ENCODE measurements around the gene MAPRE2. TPM values are rescaled to one million over a fixed set of nuclear protein-coding genes. Genes with fewer than 3 reads are reported as not detected.
A peak's percentile ranks its signal among the peaks of the same experiment; 100 is the strongest.

The MAPRE2 gene
- polyA plus RNA-seq, 3 donors from 2014 or later: 134 to 265 (median 224) TPM

DNA sequence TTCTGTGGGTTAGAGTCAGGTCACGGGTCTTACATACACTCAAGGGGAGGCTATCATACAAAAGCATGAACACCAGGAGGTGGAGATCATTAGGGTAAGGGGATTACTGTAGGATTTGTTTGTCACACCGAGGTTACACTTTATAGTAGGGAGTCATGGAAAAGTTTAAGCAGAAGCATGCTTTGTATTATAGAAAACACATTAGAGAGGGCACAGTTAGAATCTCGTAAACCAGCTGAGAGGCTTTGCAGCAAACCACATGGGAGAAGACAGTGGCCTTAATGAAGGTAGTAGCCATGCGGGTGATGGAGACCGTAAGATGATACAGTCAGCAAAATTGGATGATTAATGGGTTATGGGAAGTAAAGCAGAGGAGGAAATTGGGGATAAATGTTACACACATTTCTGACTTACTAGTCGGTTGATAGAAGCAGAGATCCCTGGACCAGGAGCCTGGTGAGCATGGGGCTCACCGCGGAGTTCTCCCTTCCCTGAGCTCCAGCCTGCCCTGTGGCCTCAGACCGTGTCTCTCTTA is 75.6 kb downstream of the MAPRE2 start:
- Mint-ChIP-seq H3K27me3 (ENCODE audit: low read depth in 3 of 3) (peaks cover 0 to 1% (median 0%) of the 10 kb centered on the region in 3 donors), H3K27ac (peak overlapping the region; percentile 0 to 84 (median 69)), H3K4me1 (peaks cover 0 to 77% of the 10 kb centered on the region in 2 donors), H3K4me3 (peak overlapping the region; percentile 11 to 34 (median 21)), H3K36me3 (no peaks in the 10 kb centered on the region), H3K9me3 (no peaks in the 10 kb centered on the region)
- no peak for DNase-seq

DNA sequence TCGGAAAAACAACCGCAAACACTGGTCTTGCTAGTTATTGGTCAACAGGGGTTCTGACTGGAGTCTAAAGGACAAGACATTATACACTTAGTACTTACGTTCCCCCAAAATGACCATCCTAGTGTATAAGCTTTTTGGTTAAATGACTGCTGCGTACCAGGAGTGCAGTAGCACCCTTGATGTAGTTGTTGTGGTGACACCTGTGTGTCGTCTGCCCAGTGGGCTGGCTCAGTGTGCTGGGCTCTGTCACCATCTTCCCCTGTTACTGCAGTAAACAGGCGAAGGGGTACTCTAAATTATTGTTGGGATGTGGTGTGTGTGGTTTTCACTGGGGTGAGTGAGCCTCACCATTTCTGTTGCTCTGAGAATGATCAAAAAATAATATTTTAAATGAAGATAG is 76.2 kb downstream of the MAPRE2 start:
- Mint-ChIP-seq H3K9me3 (no peaks in the 10 kb centered on the region), H3K36me3 (no peaks in the 10 kb centered on the region), H3K27me3 (ENCODE audit: low read depth in 3 of 3) (peaks cover 0 to 1% (median 0%) of the 10 kb centered on the region in 3 donors), H3K27ac (peak overlapping the region; percentile 64 to 86 (median 76)), H3K4me1 (peaks cover 0 to 79% of the 10 kb centered on the region in 2 donors), H3K4me3 (peak overlapping the region in 4 of 5 donors; percentile 13 to 49 (median 41))
- no peak for DNase-seq

DNA sequence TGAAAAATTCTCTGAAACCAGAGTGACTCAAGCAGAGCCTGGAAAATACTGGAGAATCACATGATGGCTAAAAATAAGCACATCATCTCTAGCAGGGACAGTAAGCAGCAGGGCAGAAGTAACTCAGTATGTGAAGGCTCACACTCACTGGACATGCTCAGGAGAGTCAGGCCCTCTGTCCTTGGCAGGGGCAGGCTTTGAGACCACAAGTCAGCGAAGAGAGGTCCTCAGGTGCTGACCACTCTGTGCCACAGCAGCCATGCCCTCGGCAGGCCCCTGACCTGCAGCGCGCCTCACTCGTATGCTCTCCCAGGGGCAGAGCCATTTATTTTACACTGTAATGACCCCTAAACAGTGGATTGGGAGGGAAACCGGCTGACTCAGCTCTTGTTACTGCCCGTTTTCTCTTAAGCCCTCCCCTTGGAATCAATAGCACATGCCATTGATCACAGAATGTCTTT is 76.8 kb downstream of the MAPRE2 start:
- H3K27ac Mint-ChIP-seq: peak overlapping the region in 4 of 6 donors; percentile 35 to 71 (median 66)
- H3K4me3 Mint-ChIP-seq: no peak overlapping the region
- no peaks in the 10 kb centered on the region for H3K36me3 Mint-ChIP-seq
- no peak for DNase-seq
- H3K27me3 Mint-ChIP-seq (ENCODE audit: low read depth in 3 of 3): peaks cover 0 to 2% (median 0%) of the 10 kb centered on the region in 3 donors
- H3K9me3 Mint-ChIP-seq: no peaks in the 10 kb centered on the region
- H3K4me1 Mint-ChIP-seq: peaks cover 0 to 82% of the 10 kb centered on the region in 2 donors

DNA sequence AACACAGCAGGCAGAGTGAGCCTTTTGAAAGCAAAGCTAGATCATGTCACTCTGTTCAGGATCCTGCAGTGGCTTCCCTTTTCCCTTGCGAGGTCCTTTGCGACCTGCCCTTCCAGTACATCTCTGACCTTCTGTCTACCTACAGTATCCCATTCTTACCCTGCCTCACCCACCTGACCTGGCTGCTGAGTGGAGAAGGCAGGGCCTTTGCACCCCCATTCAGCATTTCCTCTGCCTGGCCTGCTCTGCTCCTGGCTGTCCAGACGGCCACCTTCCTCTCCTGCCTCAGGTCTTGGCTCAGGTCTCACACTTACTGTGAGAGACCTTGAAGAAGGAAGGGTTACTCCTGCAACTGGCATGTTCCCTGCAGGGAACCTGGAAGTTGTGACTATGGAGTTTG is 77.4 kb downstream of the MAPRE2 start:
- Mint-ChIP-seq H3K36me3 (no peaks in the 10 kb centered on the region), H3K4me3 (peak overlapping the region in 2 of 5 donors; percentile 28 to 39), H3K9me3 (no peaks in the 10 kb centered on the region), H3K27me3 (ENCODE audit: low read depth in 3 of 3) (peaks cover 0 to 3% (median 0%) of the 10 kb centered on the region in 3 donors), H3K27ac (peak overlapping the region; percentile 56 to 80 (median 67)), H3K4me1 (peaks cover 0 to 89% of the 10 kb centered on the region in 2 donors)
- no peak for DNase-seq

DNA sequence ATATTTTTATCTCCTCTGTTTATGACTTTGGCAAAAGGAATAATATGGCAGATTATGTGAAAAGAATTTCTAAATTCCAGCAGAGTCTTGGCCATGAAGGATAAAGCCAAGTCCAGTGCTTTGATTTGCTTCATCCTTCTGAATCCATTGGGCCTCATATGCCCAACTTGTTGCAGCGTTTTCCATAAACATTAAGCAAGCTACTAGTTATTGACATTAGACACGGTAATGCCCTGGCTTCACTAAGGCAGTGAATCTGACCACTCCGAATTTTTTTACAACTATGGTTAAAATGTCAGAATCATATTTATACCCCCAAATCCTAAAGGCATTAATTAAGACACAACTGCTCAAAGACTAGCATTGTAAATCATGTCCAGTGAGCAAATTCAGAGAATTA is 79.8 kb downstream of the MAPRE2 start:
- Mint-ChIP-seq H3K4me1 (peaks cover 0 to 86% of the 10 kb centered on the region in 2 donors), H3K4me3 (no peak overlapping the region), H3K9me3 (no peaks in the 10 kb centered on the region), H3K27ac (peak overlapping the region in 4 of 6 donors; percentile 57 to 79 (median 67)), H3K27me3 (ENCODE audit: low read depth in 3 of 3) (peaks cover 0 to 3% (median 0%) of the 10 kb centered on the region in 3 donors), H3K36me3 (peaks cover 0 to 4% (median 0%) of the 10 kb centered on the region in 3 donors)
- DNase-seq: no peak

DNA sequence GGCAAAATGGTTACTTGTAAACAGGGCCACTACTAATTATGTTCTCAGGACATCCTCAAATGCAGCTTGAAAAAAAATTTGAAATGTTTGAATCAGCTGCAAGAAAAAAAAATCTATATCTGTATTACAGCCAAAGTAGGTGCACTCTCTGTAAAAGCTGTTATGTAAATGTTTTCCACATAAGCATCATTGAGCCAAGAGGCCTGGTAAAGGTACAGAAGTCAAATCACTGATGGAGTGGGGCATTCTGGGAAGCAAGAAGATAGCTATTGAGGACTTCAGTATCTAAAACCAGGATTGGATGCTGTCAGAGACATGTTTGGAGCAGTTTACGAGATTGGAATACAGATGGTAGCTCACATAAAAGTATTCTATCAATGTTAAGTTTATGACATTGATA is 80.3 kb downstream of the MAPRE2 start:
- no peaks in the 10 kb centered on the region for H3K9me3 Mint-ChIP-seq
- no peak overlapping the region for H3K4me3 Mint-ChIP-seq
- peaks cover 0 to 4% (median 0%) of the 10 kb centered on the region in 3 donors for H3K36me3 Mint-ChIP-seq
- peak overlapping the region; percentile 38 to 88 (median 74) for H3K27ac Mint-ChIP-seq
- no peak for DNase-seq
- H3K27me3 Mint-ChIP-seq (ENCODE audit: low read depth in 3 of 3): peaks cover 0 to 3% (median 0%) of the 10 kb centered on the region in 3 donors
- H3K4me1 Mint-ChIP-seq: peaks cover 0 to 82% of the 10 kb centered on the region in 2 donors

DNA sequence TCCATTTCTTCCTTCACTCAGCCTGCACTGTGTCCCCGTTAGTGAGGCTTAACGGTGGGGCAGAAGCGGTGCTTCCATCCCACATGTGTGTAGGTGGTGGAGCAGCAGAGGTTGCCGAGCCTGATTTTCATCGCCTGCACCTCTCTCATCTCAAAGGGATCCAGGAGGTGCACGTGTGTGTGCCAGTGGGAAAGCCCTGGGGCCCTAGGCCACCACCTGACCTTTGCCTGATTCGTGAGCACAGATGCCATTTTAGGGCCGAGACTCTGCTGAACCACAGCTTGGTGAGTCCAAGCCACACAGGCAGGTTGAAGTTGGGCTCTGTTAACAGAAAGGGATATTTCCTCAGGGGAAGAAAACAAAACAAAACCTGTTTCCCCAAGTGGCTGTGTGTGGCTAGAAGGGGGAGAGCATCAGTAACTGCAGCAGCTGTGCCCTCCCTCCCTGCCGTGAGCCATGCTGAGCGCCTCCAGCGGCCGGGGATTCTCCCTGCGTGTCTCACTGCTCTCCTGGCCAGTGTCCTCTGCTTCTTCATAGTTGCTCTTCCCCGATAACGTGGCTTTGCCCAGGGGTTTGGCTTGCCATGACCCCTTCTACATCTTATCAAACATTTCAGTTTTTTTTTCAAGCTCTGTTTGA is 81.5 kb downstream of the MAPRE2 start:
- Mint-ChIP-seq H3K9me3 (no peaks in the 10 kb centered on the region), H3K36me3 (peaks cover 5 to 10% (median 6%) of the 10 kb centered on the region in 3 donors), H3K4me1 (peaks cover 0 to 70% of the 10 kb centered on the region in 2 donors), H3K27ac (peak overlapping the region; percentile 47 to 85 (median 80)), H3K4me3 (peak overlapping the region in 4 of 5 donors; percentile 18 to 39 (median 37)), H3K27me3 (ENCODE audit: low read depth in 3 of 3) (peaks cover 0 to 1% (median 0%) of the 10 kb centered on the region in 3 donors)
- peak in 1 of 3 donors; percentile 34 for DNase-seq

DNA sequence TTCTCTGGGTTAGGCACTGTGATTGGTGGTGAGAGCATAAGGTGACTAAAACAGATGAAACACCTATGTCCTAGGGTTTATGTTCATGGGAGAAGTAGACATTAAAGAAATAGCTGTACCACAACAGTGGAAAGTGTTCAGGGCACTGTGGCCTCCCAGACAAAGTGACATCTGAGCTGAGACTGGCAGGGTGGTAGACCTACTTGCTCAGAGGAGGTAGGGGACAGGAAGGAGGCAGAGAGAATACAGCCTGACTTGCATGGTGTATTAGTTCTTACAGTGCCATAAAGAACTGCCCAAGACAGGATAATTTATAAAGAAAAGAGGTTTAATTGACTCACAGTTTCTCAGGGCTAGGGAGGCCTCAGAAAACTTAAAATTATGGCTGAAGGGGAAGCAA is 82.6 kb downstream of the MAPRE2 start:
- peaks cover 0 to 3% (median under 1%) of the 10 kb centered on the region in 3 donors for H3K27me3 Mint-ChIP-seq (ENCODE audit: low read depth in 3 of 3)
- peaks cover 5 to 62% of the 10 kb centered on the region in 2 donors for H3K4me1 Mint-ChIP-seq
- peak overlapping the region in 1 of 5 donors; percentile 27 for H3K4me3 Mint-ChIP-seq
- H3K27ac Mint-ChIP-seq: peak overlapping the region; percentile 73 to 89 (median 79)
- H3K9me3 Mint-ChIP-seq: no peaks in the 10 kb centered on the region
- H3K36me3 Mint-ChIP-seq: peaks cover 9 to 18% (median 13%) of the 10 kb centered on the region in 3 donors
- DNase-seq: no peak

DNA sequence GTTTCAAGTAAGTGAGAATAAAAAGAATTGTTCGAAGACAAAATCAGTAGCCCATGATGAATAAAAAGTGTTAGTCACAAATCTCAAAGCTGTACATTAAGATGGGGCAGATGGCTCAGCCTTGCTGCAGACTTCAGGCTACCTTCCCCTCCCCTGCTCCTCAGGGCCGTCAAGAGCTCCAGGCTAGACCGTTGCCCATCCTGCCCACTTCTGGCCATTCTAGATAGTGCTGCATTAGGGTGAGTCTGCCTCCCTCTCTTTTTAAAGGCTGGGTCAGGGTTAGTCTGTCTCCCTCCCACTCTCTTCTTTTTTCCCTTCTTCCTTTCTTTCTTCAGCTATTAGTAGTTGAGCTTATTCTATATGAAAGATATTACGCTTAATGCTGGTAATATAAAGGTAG is 86.0 kb downstream of the MAPRE2 start:
- peaks cover 19 to 34% (median 19%) of the 10 kb centered on the region in 3 donors for H3K36me3 Mint-ChIP-seq
- H3K27me3 Mint-ChIP-seq (ENCODE audit: low read depth in 3 of 3): peaks cover 0 to 13% (median 5%) of the 10 kb centered on the region in 3 donors
- H3K4me3 Mint-ChIP-seq: no peak overlapping the region
- DNase-seq: no peak
- peaks cover 39 to 60% of the 10 kb centered on the region in 2 donors for H3K4me1 Mint-ChIP-seq
- no peaks in the 10 kb centered on the region for H3K9me3 Mint-ChIP-seq
- peak overlapping the region in 5 of 6 donors; percentile 30 to 64 (median 51) for H3K27ac Mint-ChIP-seq

DNA sequence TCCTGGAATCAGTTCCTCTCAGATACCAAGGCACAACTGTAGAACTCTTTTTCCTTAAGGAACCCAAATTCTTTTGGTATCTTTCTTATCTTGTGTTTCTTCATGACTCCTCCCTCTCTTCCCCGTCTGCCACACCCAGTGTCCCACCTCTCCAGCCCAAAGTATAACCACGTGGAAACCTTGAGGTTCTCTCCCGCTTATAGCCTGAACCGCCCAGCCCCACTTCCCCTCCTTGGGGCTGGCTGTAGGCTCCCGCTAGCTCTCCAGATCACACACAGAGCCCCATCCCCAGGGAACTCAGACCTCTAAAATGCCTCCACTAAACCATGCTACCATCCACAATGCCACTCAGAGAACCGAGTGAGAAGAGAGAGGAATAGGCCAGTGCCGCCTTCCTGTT is 87.5 kb downstream of the MAPRE2 start:
- H3K4me3 Mint-ChIP-seq: no peak overlapping the region
- peaks cover 19 to 37% (median 23%) of the 10 kb centered on the region in 3 donors for H3K36me3 Mint-ChIP-seq
- peaks cover 0 to 14% (median 7%) of the 10 kb centered on the region in 3 donors for H3K27me3 Mint-ChIP-seq (ENCODE audit: low read depth in 3 of 3)
- H3K9me3 Mint-ChIP-seq: no peaks in the 10 kb centered on the region
- DNase-seq: no peak
- H3K4me1 Mint-ChIP-seq: peaks cover 54 to 60% of the 10 kb centered on the region in 2 donors
- peak overlapping the region in 5 of 6 donors; percentile 27 to 95 (median 82) for H3K27ac Mint-ChIP-seq

DNA sequence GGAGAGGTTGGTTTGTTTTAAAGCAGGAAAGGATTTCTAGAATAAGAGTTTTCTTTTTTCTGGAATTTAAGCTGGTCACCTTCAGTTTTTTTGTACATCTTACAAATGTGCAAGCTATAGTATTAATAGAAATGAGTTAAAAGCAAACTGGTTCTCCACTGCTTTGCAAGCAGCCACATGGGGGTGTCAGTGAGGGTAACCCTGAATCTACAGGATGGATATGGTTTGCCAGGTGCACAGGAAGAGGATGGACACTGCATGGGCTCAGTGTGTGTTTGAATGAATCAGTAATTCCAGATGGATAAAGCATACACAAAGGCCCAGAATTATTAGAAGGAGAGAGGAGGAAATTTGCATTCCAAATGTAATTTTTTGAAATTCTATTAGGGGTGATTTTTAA is 89.0 kb downstream of the MAPRE2 start:
- Mint-ChIP-seq H3K27ac (peak overlapping the region; percentile 71 to 99 (median 94)), H3K9me3 (no peaks in the 10 kb centered on the region), H3K4me1 (peaks cover 59 to 65% of the 10 kb centered on the region in 2 donors), H3K4me3 (no peak overlapping the region), H3K27me3 (ENCODE audit: low read depth in 3 of 3) (peaks cover 0 to 14% (median 7%) of the 10 kb centered on the region in 3 donors), H3K36me3 (peaks cover 19 to 41% (median 23%) of the 10 kb centered on the region in 3 donors)
- no peak for DNase-seq

DNA sequence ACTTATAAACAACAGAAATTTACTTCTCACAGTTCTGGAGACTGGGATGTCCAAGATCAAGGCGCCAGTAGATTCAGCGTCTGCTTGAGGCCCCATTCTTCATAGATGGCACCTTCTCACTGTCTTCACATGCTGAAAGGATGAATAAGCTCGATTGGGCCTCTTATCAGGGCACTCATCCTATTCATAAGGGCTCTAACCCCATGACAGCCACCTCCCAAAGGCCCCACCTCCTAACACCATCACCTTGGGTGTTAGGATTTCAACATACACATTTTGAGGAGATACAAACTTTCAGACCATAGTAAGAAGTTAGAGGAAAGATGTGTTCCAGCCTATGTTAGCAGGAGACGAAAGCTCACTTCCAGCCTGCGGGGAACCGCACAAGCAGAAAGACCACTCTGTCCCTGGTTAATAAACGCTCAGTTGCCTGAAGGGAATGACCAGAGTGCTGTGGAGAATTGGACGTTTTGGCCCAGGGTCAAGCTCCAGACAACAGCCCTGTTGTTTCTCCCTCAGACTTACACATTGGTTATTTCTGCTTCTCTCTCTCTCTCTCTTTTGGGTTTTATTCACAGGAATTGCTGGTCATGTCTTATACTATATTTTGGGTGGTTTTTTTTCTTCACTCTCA is 90.3 kb downstream of the MAPRE2 start:
- H3K9me3 Mint-ChIP-seq: no peaks in the 10 kb centered on the region
- no peak for DNase-seq
- peak overlapping the region; percentile 48 to 72 (median 63) for H3K4me3 Mint-ChIP-seq
- peaks cover 0 to 14% (median 7%) of the 10 kb centered on the region in 3 donors for H3K27me3 Mint-ChIP-seq (ENCODE audit: low read depth in 3 of 3)
- peak overlapping the region; percentile 79 to 99 (median 94) for H3K27ac Mint-ChIP-seq
- H3K4me1 Mint-ChIP-seq: peaks cover 52 to 74% of the 10 kb centered on the region in 2 donors
- H3K36me3 Mint-ChIP-seq: peaks cover 23 to 47% (median 33%) of the 10 kb centered on the region in 3 donors

DNA sequence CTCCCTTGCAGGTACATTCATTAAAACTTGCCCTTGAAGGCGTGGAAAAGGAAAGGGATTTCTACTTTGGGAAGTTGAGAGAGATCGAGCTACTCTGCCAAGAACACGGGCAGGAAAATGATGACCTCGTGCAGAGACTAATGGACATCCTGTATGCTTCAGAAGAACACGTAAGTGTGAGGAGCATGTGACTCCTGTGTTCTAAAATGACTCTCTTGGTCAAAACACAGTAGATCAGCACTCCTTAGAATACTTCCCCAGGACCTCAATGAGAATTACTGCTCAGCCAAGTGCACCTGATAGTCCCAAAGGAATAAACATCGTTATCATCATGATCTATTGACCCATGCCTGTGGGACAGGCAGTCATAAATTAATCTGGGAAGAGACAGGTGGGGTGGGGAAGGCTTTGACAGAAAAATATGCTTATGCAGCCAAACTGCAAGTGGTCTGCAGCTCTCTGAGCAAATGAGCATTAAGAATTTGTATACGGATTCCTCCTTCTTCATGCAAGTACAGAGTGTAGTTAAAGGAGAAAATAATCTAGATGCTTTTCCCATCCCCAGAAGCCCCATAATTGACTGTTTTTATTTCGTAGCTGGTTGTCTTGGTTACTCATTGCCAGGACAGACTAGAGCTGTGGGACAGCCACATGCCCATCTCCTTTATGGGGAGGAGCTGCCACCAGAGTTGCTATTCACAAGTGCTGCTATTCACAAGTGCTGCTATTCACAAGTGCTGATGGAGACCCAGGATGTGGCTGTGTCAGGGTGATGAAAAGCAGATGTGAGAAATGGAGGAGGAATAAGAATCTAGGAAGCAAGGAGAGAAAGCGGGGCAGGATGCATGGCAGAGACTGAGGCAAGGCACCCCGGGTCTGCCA is 91.0 kb downstream of the MAPRE2 start:
- peaks cover 25 to 42% (median 33%) of the 10 kb centered on the region in 3 donors for H3K36me3 Mint-ChIP-seq
- H3K4me3 Mint-ChIP-seq: peak overlapping the region; percentile 48 to 72 (median 63)
- H3K27ac Mint-ChIP-seq: peak overlapping the region; percentile 79 to 99 (median 94)
- H3K27me3 Mint-ChIP-seq (ENCODE audit: low read depth in 3 of 3): peaks cover 0 to 14% (median 7%) of the 10 kb centered on the region in 3 donors
- H3K4me1 Mint-ChIP-seq: peaks cover 52 to 74% of the 10 kb centered on the region in 2 donors
- DNase-seq: peak; percentile 67 to 71 (median 71)
- no peaks in the 10 kb centered on the region for H3K9me3 Mint-ChIP-seq

Measured in immature natural killer cell (primary cell).